Mesendoderm (in vitro differentiated cells): ENCODE data around the gene ABCB9.

Source experiments
- DNase-seq: peaks from one replicate; pipeline ENCODE4 v3.0.0; 2013
- H2AK5ac ChIP-seq: 2 replicates; pipeline ENCODE4 v1.6.1; 2013; ENCODE audit warnings: low read length, inconsistent platforms
- H2BK120ac ChIP-seq: 2 replicates; pipeline ENCODE4 v1.6.1; 2013; ENCODE audit warnings: low read depth, mild to moderate bottlenecking, low read length, moderate library complexity, mixed read lengths
- H2BK15ac ChIP-seq: replicated peaks from 2 replicates; pipeline ENCODE4 v1.6.1; 2013; ENCODE audit warnings: low read depth, mild to moderate bottlenecking, moderate library complexity
- H2BK5ac ChIP-seq: 2 replicates; pipeline ENCODE4 v1.6.1; 2013; ENCODE audit warnings: low read length, inconsistent platforms
- H3K18ac ChIP-seq: 2 replicates; pipeline ENCODE4 v1.6.1; 2013; ENCODE audit warnings: mild to moderate bottlenecking, low read length, mixed read lengths
- H3K23ac ChIP-seq: one replicate; pipeline ENCODE4 v1.6.1; 2013; ENCODE audit warnings: low read length
- H3K27ac ChIP-seq: 2 replicates; pipeline ENCODE4 v1.5.1; 2013; ENCODE audit warnings: low read depth, mild to moderate bottlenecking, inconsistent platforms, low read length, moderate library complexity
- H3K27me3 ChIP-seq: 2 replicates; pipeline ENCODE4 v1.6.1; 2013; ENCODE audit warnings: low read length, control low read depth, mild to moderate bottlenecking, inconsistent platforms; ENCODE audit not compliant: insufficient read depth, poor library complexity
- H3K36me3 ChIP-seq: 2 replicates; pipeline ENCODE4 v1.6.1; 2013; ENCODE audit warnings: low read length, inconsistent platforms; ENCODE audit not compliant: control insufficient read depth, insufficient read depth
- H3K4ac ChIP-seq: one replicate; pipeline ENCODE4 v1.6.1; 2013; ENCODE audit warnings: low read depth, mild to moderate bottlenecking, low read length, moderate library complexity
- H3K4me1 ChIP-seq: 2 replicates; pipeline ENCODE4 v1.6.1; 2013; ENCODE audit warnings: low read depth, low read length, inconsistent platforms; ENCODE audit not compliant: control insufficient read depth
- H3K4me2 ChIP-seq: 2 replicates; pipeline ENCODE4 v1.6.1; 2013; ENCODE audit warnings: low read length
- H3K4me3 ChIP-seq: 2 replicates; pipeline ENCODE4 v1.5.1; 2013; ENCODE audit warnings: mild to moderate bottlenecking, low read length
- H3K56ac ChIP-seq: one replicate; pipeline ENCODE4 v1.6.1; 2013; ENCODE audit warnings: low read length
- H3K79me1 ChIP-seq: 2 replicates; pipeline ENCODE4 v1.6.1; 2013; ENCODE audit warnings: low read length, inconsistent platforms
- H3K79me2 ChIP-seq: 2 replicates; pipeline ENCODE4 v1.6.1; 2013; ENCODE audit warnings: mild to moderate bottlenecking, low read length; ENCODE audit not compliant: control insufficient read depth, insufficient read depth
- H3K9ac ChIP-seq: 2 replicates; pipeline ENCODE4 v1.6.1; 2013; ENCODE audit warnings: low read length, inconsistent platforms
- H4K5ac ChIP-seq: one replicate; pipeline ENCODE4 v1.6.1; 2013; ENCODE audit warnings: low read length
- H4K8ac ChIP-seq: one replicate; pipeline ENCODE4 v1.6.1; 2013; ENCODE audit warnings: low read depth, mild to moderate bottlenecking, control low read depth, low read length, moderate library complexity
- WGBS: extraction: QIAGEN DNeasy Blood & Tissue Kit; methylation state at CpG from one replicate; pipeline ENCODE4 v1.1.7; 2013; ENCODE audit warnings: low lambda C conversion rate, missing lambda C conversion rate; ENCODE audit not compliant: insufficient coverage; ENCODE audit errors: extremely low coverage; 5-methylcytosine and 5-hydroxymethylcytosine counted together

ABCB9 gene

DNA sequence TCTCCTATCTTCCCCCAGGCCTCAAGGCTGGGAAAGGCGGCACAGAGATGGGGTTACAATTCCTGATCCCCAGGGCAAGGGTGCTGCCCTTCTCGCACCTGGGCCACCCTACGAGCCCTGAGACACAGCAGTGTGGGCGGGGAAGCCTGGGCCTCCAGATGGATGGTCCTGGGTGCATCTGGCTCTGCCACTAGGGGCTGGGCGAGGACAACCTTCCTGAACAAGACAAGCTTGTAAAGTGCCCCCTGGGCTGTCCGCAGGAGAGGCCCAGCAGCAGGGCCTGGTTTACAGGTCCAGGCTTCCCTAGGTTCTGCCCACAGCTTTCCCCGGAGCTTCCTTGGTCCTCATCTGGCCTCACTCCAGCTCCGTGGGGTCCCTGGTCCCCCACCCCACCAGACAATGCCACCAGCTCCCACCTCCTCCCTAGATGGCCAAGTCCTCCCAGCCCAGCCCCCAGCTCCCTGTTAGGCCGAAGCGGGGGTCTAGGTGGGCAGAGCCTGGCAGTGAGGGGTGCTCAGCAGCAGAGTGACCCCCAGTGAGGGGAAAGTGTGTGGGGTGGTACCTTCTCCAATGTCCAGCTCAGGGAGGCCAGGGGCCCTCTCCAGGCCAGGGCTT is 23.1 kb upstream of the ABCB9 start:
- DNase-seq, result peak; percentile 25
- Histone ChIP-seq H3K9ac (no peak overlapping the region), H2BK120ac (no peak overlapping the region), H3K79me1 (no peaks in the 10 kb centered on the region), H2BK5ac (no peak overlapping the region), H2AK5ac (no peak overlapping the region), H4K8ac (no peak overlapping the region), H3K27me3 (no peaks in the 10 kb centered on the region), H3K56ac (no peak overlapping the region), H3K4me3 (no peak overlapping the region), H4K5ac (no peak overlapping the region), H3K27ac (no peak overlapping the region), H3K36me3 (no peaks in the 10 kb centered on the region), H3K4me2 (no peak overlapping the region), H3K4ac (no peak overlapping the region), H2BK15ac (no peak overlapping the region), H3K4me1 (no peaks in the 10 kb centered on the region), H3K23ac (no peak overlapping the region), H3K79me2 (no peaks in the 10 kb centered on the region), H3K18ac (no peak overlapping the region)
- WGBS, result no CpG with 5 or more reads among the region's 10 CpGs

- Histone ChIP-seq H3K27me3 (no peaks in the 10 kb centered on the region), H3K23ac (no peak overlapping the region)
- no CpG with 5 or more reads among the region's 21 CpGs for WGBS
Measured at GRCh38 chr12:122988612-122989212, 22.4 kb upstream of the ABCB9 start.

GRCh38 chr12:122988036-122988435 is 21.8 kb upstream of the ABCB9 start:
- WGBS, result no CpG with 5 or more reads among the region's 13 CpGs
- no peak overlapping the region for H3K9ac ChIP-seq
- no peaks in the 10 kb centered on the region for H3K79me1 ChIP-seq
- no peak for DNase-seq
- H4K8ac ChIP-seq, result no peak overlapping the region
- H3K27me3 ChIP-seq, result no peaks in the 10 kb centered on the region
- no peak overlapping the region for H3K56ac ChIP-seq
- no peak overlapping the region for H2AK5ac ChIP-seq
- no peak overlapping the region for H3K18ac ChIP-seq
- no peak overlapping the region for H3K23ac ChIP-seq
- no peak overlapping the region for H3K4me2 ChIP-seq
- no peaks in the 10 kb centered on the region for H3K79me2 ChIP-seq
- H3K4ac ChIP-seq, result no peak overlapping the region
- H4K5ac ChIP-seq, result no peak overlapping the region
- H2BK5ac ChIP-seq, result no peak overlapping the region
- H3K4me1 ChIP-seq, result no peaks in the 10 kb centered on the region
- no peak overlapping the region for H3K4me3 ChIP-seq
- H2BK15ac ChIP-seq, result no peak overlapping the region
- no peak overlapping the region for H2BK120ac ChIP-seq
- H3K36me3 ChIP-seq, result no peaks in the 10 kb centered on the region
- H3K27ac ChIP-seq, result no peak overlapping the region

More at GRCh38 chr12:122988612-122989212, 22.4 kb upstream of the ABCB9 start:
- Histone ChIP-seq H3K79me2 (no peaks in the 10 kb centered on the region), H2AK5ac (no peak overlapping the region), H3K9ac (no peak overlapping the region), H3K36me3 (no peaks in the 10 kb centered on the region), H2BK5ac (no peak overlapping the region), H3K4me2 (no peak overlapping the region), H3K4ac (no peak overlapping the region), H3K56ac (no peak overlapping the region), H3K18ac (no peak overlapping the region), H2BK120ac (no peak overlapping the region), H3K27ac (no peak overlapping the region), H3K4me1 (no peaks in the 10 kb centered on the region), H4K5ac (no peak overlapping the region), H2BK15ac (no peak overlapping the region), H3K79me1 (no peaks in the 10 kb centered on the region), H3K4me3 (no peak overlapping the region), H4K8ac (no peak overlapping the region)
- DNase-seq, result no peak

- Histone ChIP-seq H2BK120ac (no peak overlapping the region), H2AK5ac (no peak overlapping the region), H3K4me2 (no peak overlapping the region), H3K36me3 (no peaks in the 10 kb centered on the region), H3K18ac (no peak overlapping the region), H3K27ac (no peak overlapping the region), H3K4me3 (no peak overlapping the region), H3K79me1 (peaks cover 4% of the 10 kb centered on the region), H3K4me1 (no peaks in the 10 kb centered on the region), H3K23ac (no peak overlapping the region), H2BK15ac (no peak overlapping the region), H3K56ac (no peak overlapping the region), H3K9ac (no peak overlapping the region), H3K4ac (no peak overlapping the region), H3K27me3 (no peaks in the 10 kb centered on the region), H4K8ac (no peak overlapping the region), H4K5ac (no peak overlapping the region), H3K79me2 (no peaks in the 10 kb centered on the region), H2BK5ac (no peak overlapping the region)
- no peak for DNase-seq
- WGBS, result no CpG with 5 or more reads among the region's 39 CpGs
Measured at GRCh38 chr12:122987086-122987951, 21.1 kb upstream of the ABCB9 start.

DNA sequence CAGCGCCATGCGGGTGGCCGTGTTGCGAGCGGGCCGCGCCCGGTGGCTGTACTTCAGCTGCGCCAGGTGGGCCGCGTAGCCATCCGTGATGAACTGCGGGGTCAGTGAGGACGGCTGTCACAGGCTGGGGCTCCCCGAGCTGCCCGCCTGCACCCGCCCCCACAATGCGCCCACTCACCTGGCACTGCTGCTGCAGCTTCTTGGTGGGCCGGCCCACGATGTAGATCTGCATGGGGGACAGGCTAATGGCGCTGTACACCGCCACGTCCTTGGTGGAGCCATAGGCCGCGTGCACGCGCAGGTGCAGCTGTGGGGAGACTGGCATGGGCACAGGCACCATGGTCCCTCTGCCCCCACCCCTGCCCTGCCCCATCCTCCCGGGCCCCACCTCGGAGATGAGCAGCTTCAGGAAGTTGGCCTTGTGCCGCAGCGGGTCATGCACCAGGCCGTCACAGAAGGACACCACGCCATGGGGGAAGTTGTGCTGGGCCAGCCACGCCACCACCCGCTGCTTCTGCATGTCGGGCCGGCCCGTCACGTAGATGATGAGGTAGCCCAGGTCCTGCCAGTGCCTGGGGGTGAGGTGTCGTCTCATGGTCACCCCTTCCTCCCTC is 20.1 kb upstream of the ABCB9 start:
- no peak overlapping the region for H3K56ac ChIP-seq
- H2AK5ac ChIP-seq, result no peak overlapping the region
- no peak for DNase-seq
- H3K79me2 ChIP-seq, result peaks cover 6% of the 10 kb centered on the region
- no peak overlapping the region for H3K4me3 ChIP-seq
- no peak overlapping the region for H3K18ac ChIP-seq
- H3K4ac ChIP-seq, result no peak overlapping the region
- WGBS, result no CpG with 5 or more reads among the region's 40 CpGs
- no peak overlapping the region for H3K27ac ChIP-seq
- H2BK5ac ChIP-seq, result no peak overlapping the region
- no peaks in the 10 kb centered on the region for H3K36me3 ChIP-seq
- H4K8ac ChIP-seq, result no peak overlapping the region
- peaks cover 3% of the 10 kb centered on the region for H3K4me1 ChIP-seq
- H3K9ac ChIP-seq, result no peak overlapping the region
- H3K4me2 ChIP-seq, result no peak overlapping the region
- H3K79me1 ChIP-seq, result peaks cover 12% of the 10 kb centered on the region
- H2BK15ac ChIP-seq, result no peak overlapping the region
- no peaks in the 10 kb centered on the region for H3K27me3 ChIP-seq
- H4K5ac ChIP-seq, result no peak overlapping the region
- no peak overlapping the region for H3K23ac ChIP-seq
- H2BK120ac ChIP-seq, result no peak overlapping the region
